Colonic mucosa (tissue), 4 donors: ENCODE results near the gene CHRDL2. TPM values are rescaled to one million over a fixed set of nuclear protein-coding genes. Genes with fewer than 3 reads are reported as not detected.

Source experiments
- DNase-seq: peaks from one replicate; pipeline ENCODE4 v3.0.0-alpha.2; 2020
- H3K27ac ChIP-seq: fragments of 200-600 bp; one replicate; pipeline ENCODE4 v1.8.0; 2021
- H3K27me3 ChIP-seq: fragments of 200-600 bp; one replicate; pipeline ENCODE4 v1.8.0; 2021
- H3K36me3 ChIP-seq: fragments of 200-600 bp; one replicate; pipeline ENCODE4 v1.8.0; 2021
- H3K4me1 ChIP-seq: fragments of 200-600 bp; one replicate; pipeline ENCODE4 v1.8.0; 2021; ENCODE audit warnings: mild to moderate bottlenecking
- H3K4me3 ChIP-seq: fragments of 200-600 bp; one replicate; pipeline ENCODE4 v1.8.0; 2021
- H3K9ac ChIP-seq, 2 donors: one replicate each; pipeline ENCODE4 v1.7.0; 2013; ENCODE audit warnings: control low read depth in 2 of 2, low read depth in 2 of 2, low read length in 2 of 2
- H3K9me3 ChIP-seq: fragments of 200-600 bp; one replicate; pipeline ENCODE4 v1.8.0; 2021
- intact Hi-C: fragments of 100-400 bp; cut with DNase I; formaldehyde crosslinking; loops from one replicate; pipeline ENCODE4 v1.14.1; 2022
- total RNA-seq, 2 donors: library from RNA; stranded (reverse); fragmentation: NEBNext Ultra II Directional in 1 of 2; extraction: Animal tissue kit (Norgen Biotek cat#: 25700) in 1 of 2; gene quantifications; one replicate each; pipeline ENCODE4 v1.2.1, GENCODE V29; 2021
- TF ChIP-seq, protein P1 (sequence below): fragments of 200-600 bp; IDR thresholded peaks from one replicate; pipeline ENCODE4 v1.8.0; 2022; ENCODE audit warnings: antibody characterized with exemption, mild to moderate bottlenecking
- donor health status: healthy.
- donor health status: DM: no; HTN: no; CAD: no.
- donor health status: DM: no; HTN: no; CAD: no.

Gene CHRDL2
- total RNA-seq, 2 donors from 2014 or later, result 0.42 to 26.5 TPM

DNA sequence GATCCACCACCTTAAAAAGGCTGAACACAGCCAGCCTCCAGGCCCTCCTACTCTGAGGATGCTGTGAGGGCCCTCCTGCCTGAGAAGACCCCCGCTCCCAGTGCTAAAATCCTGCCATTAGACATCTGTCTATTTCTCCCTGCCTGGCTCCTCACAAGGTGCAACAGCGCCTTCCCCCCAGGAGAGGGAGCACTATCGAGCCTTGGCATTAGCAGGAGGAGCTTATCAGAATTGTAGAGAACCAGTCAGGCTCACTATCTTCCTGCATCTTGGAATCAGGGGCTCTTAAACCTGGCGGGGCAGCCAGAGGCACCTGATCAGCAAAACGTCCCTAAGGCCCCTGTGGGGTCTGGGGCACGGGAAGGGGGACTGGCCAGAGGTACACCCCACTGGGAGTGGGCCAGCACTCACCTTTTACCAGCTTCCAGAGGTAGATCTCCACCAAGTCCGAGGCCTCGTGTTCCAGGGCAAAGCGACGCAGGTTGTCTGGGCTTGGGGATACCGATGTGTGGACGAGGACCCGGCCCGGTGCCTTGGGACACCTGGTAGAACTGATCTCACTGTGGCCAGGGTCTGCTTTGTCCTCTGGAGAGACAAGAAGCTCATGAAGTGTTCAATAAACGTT, 28.7 kb downstream of the CHRDL2 start:
- Histone ChIP-seq H3K27ac (no peak overlapping the region), H3K4me3 (no peak overlapping the region), H3K9ac (no peak overlapping the region), H3K36me3 (no peaks in the 10 kb centered on the region), H3K9me3 (no peaks in the 10 kb centered on the region), H3K4me1 (no peaks in the 10 kb centered on the region), H3K27me3 (no peaks in the 10 kb centered on the region)
- TF ChIP-seq, protein P1, sequence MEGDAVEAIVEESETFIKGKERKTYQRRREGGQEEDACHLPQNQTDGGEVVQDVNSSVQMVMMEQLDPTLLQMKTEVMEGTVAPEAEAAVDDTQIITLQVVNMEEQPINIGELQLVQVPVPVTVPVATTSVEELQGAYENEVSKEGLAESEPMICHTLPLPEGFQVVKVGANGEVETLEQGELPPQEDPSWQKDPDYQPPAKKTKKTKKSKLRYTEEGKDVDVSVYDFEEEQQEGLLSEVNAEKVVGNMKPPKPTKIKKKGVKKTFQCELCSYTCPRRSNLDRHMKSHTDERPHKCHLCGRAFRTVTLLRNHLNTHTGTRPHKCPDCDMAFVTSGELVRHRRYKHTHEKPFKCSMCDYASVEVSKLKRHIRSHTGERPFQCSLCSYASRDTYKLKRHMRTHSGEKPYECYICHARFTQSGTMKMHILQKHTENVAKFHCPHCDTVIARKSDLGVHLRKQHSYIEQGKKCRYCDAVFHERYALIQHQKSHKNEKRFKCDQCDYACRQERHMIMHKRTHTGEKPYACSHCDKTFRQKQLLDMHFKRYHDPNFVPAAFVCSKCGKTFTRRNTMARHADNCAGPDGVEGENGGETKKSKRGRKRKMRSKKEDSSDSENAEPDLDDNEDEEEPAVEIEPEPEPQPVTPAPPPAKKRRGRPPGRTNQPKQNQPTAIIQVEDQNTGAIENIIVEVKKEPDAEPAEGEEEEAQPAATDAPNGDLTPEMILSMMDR, result peak; percentile 93
- intact Hi-C loops, result no loop called here
- DNase-seq, result peak; percentile 66

DNA sequence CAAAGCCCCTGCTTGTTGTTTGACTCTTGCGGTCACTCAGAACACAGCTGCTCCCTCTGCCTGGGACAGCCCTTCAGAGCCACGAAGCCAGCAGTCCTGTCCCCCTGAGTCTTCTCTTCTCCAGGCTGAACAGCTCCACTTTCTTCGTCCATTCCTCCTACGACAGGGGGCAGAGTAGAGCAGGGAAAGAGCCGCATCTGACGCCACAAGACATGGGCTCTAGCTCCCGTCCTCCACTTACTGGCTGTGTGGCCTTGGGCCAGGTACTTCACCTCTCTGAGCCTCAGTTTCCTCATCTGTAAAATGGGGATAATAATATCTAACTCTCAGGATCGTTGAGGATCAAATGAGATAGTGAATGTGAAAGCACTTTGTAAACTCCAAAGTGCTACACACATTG, 29.9 kb downstream of the CHRDL2 start:
- intact Hi-C loops, result no loop called here
- H3K36me3 ChIP-seq, result no peaks in the 10 kb centered on the region
- H3K9ac ChIP-seq, result no peak overlapping the region
- H3K9me3 ChIP-seq, result no peaks in the 10 kb centered on the region
- no peak overlapping the region for H3K27ac ChIP-seq
- H3K27me3 ChIP-seq, result no peaks in the 10 kb centered on the region
- H3K4me1 ChIP-seq, result no peaks in the 10 kb centered on the region
- DNase-seq, result no peak
- TF ChIP-seq, protein P1, result no peak
- H3K4me3 ChIP-seq, result no peak overlapping the region

DNA sequence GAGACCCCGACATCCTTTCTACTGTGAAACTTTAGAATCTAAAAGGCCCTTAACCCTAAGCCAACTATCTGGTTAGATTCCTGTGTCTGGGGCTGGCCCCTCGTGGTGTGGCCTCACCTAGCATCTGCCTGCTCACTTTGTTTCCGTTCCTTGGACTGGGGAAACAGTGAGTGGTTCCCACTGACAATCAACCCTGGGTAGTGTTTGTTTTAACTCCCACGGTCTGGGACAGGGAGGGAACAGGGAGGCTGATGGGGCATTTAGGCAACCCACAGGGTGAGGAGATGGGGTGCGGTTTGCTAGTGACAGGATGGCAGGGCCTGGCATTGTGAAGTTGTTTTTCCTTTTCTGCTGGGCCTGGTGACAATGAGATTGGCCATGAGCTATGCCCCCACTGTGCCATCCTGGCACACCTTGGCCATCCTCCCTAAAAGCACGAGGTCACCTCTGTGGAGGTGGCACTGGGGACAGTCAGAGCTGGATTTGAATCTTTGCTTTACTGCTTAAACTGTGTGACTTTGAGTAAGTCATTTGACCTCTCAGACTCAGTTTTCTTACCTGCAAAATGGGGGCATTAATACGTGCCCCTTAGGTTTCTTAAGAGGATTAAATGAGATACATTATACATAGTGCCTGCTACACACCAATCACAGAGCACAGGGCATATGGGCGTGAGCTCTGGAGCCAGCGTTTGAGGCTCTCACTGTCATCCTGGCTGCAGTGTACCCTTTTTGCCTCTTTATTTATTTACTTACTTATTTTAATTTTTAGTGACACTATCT, 31.4 kb downstream of the CHRDL2 start:
- H3K9ac ChIP-seq, result no peak overlapping the region
- DNase-seq, result no peak
- no peaks in the 10 kb centered on the region for H3K4me1 ChIP-seq
- no peak overlapping the region for H3K4me3 ChIP-seq
- H3K27ac ChIP-seq, result no peak overlapping the region
- H3K36me3 ChIP-seq, result no peaks in the 10 kb centered on the region
- no peaks in the 10 kb centered on the region for H3K9me3 ChIP-seq
- intact Hi-C loops, result no loop called here
- H3K27me3 ChIP-seq, result no peaks in the 10 kb centered on the region
- TF ChIP-seq, protein P1, result no peak

DNA sequence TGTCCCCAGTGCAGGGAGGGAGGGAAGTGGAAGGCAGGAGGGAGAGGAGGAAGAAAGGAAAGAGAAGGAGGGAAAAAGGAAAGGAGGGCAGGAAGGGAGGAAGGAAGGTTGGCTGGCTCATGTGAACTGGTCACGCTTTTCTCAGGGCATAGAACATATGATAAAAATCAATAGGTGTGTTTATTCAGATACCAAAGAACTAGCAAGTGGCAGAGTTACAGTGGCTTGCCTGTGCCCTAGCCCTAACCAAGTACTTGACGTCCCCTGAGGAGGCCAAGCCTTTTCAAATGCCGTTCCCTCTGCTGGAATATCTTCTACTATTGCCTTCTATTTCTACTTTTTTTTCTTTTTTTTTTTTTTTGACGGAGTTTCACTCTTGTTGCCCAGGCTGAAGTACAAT, 33.5 kb downstream of the CHRDL2 start:
- H3K4me1 ChIP-seq, result no peaks in the 10 kb centered on the region
- no peaks in the 10 kb centered on the region for H3K36me3 ChIP-seq
- peak overlapping the region; percentile 49 for H3K27ac ChIP-seq
- TF ChIP-seq, protein P1, result no peak
- intact Hi-C loops, result no loop called here
- no peaks in the 10 kb centered on the region for H3K9me3 ChIP-seq
- peak overlapping the region in 1 of 2 donors; percentile 35 for H3K9ac ChIP-seq
- DNase-seq, result no peak
- H3K27me3 ChIP-seq, result no peaks in the 10 kb centered on the region
- no peak overlapping the region for H3K4me3 ChIP-seq

DNA sequence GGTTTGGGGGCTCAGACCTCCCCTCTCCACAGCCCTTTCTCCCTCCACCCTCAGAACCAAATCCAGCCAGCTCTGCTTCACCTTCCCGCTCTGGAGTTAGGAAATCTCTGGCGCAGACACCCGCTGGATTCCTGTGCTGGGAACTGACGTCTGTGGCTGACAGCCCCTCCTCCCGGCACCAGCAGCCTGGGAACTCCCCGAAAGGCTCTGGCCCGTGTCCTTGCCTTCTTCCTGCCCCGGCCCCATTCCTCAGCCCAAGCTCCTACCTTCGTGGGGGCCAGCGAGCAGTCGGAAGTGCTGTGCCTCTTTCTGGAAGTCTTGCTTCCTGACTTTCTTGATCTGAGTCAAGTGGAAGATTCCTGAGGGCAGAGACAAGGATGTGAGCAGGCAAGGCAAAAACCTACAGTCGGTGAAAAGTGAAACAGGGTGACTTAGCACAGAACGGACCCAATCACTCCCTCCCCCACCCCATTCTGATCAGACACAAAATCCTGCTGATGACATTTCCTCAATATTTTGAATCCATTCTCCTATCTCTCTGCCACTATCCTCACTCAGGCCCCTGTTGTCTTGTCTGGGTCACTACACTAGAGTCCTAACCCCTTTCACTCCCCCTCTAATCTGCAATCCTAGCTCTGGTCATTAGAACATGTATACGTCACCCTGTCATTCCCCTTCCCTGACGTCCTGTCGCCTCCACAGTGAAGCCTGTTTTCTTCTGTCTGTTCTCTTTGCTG, 34.1 kb downstream of the CHRDL2 start:
- intact Hi-C loops, result no loop called here
- Histone ChIP-seq H3K36me3 (no peaks in the 10 kb centered on the region), H3K27ac (peak overlapping the region; percentile 49), H3K4me3 (no peak overlapping the region), H3K27me3 (no peaks in the 10 kb centered on the region), H3K4me1 (no peaks in the 10 kb centered on the region), H3K9ac (peak overlapping the region in 1 of 2 donors; percentile 35), H3K9me3 (no peaks in the 10 kb centered on the region)
- peak; percentile 41 for DNase-seq
- TF ChIP-seq, protein P1, result no peak
